Motor neuron (in vitro differentiated cells): ENCODE results near the gene MR1. TPM values are rescaled to one million over a fixed set of nuclear protein-coding genes. Genes with fewer than 3 reads are reported as not detected.

Experiments used
- ATAC-seq, 8 experiments: fragments of 200-7000 bp; cut with Tn5 transposase; replicated peaks in 6 of 8; 2 replicates each; pipeline ENCODE4 v1.8.0; 2021; ENCODE audit warnings: mild to moderate bottlenecking in 8 of 8, moderate library complexity in 8 of 8
- H3K27ac ChIP-seq, 2 donors: fragments of 250-450 bp; sonication (Bioruptor Pico); 2 replicates each; pipeline ENCODE4 v1.9.0; 2021; ENCODE audit warnings: antibody characterized with exemption in 2 of 2, mild to moderate bottlenecking in 2 of 2, moderate library complexity in 1 of 2
- H3K4me1 ChIP-seq, 2 donors: fragments of 250-450 bp; sonication (Bioruptor Pico); replicated peaks in 1 of 2; 2 replicates each; pipeline ENCODE4 v1.6.1; 2021; ENCODE audit warnings: antibody characterized with exemption in 2 of 2, mild to moderate bottlenecking in 2 of 2, moderate library complexity in 1 of 2
- H3K4me3 ChIP-seq, 5 donors: fragments of 250-450 bp; sonication (Bioruptor Pico); 2 replicates each; pipeline ENCODE4 v1.9.0; 2021; ENCODE audit warnings: antibody characterized with exemption in 5 of 5, mild to moderate bottlenecking in 5 of 5, moderate library complexity in 4 of 5
- WGBS, 10 experiments: fragments of 450-650 bp; shearing (Covaris generic); methylation state at CpG; one replicate each; pipeline ENCODE4 v1.0.0; 2022; 5-methylcytosine and 5-hydroxymethylcytosine counted together
- in situ Hi-C, 9 experiments: fragments of 400-800 bp; cut with MboI; loops; one replicate each; pipeline ENCODE4 v1.15.0; 2021; ENCODE audit warnings: low sequenced_read_pairs in 9 of 9, low pct_unique_long_range_greater_than_20kb in 2 of 9; ENCODE audit not compliant: unreplicated experiment in 9 of 9
- total RNA-seq, 8 experiments: library from RNA; unstranded; fragments of 300-600 nt; gene quantifications; 2 replicates each; pipeline versions ENCODE4 v1.2.3 to v1.2.4, GENCODE V29; 2022

The MR1 gene
- total RNA-seq, 8 experiments from 2014 or later, result 0.05 to 41.8 (median 2.3) TPM

DNA sequence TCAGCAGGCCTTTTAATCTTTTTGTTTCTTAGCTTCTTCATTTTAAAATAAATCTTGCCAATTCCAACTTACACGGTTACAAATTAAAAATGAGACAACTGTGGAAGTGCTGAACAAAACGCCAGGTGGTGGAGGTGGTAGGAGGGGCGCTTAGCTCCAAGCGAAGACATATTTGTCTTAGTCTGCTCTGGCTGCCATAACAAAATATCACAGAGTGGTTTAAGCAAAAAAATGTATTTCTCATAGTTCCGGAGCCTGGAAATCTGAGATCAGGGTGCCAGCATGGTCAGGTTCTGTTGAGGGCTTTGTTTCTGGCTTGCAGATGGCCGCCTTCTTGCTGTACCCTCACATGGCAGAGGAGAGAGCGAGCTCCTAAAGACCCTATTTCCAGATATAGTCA is 69.6 kb downstream of the MR1 start:
- Histone ChIP-seq H3K27ac (no peak overlapping the region), H3K4me3 (no peak overlapping the region), H3K4me1 (peaks cover 46% of the 10 kb centered on the region in 2 donors)
- no peak for ATAC-seq
- in situ Hi-C loops, result no loop called here
- 87 to 98% (median 93%) methylated on average over 2 to 7 of the region's 7 CpGs; no CpG with 5 or more reads in 1 of the 10 experiments for WGBS, 10 experiments

DNA sequence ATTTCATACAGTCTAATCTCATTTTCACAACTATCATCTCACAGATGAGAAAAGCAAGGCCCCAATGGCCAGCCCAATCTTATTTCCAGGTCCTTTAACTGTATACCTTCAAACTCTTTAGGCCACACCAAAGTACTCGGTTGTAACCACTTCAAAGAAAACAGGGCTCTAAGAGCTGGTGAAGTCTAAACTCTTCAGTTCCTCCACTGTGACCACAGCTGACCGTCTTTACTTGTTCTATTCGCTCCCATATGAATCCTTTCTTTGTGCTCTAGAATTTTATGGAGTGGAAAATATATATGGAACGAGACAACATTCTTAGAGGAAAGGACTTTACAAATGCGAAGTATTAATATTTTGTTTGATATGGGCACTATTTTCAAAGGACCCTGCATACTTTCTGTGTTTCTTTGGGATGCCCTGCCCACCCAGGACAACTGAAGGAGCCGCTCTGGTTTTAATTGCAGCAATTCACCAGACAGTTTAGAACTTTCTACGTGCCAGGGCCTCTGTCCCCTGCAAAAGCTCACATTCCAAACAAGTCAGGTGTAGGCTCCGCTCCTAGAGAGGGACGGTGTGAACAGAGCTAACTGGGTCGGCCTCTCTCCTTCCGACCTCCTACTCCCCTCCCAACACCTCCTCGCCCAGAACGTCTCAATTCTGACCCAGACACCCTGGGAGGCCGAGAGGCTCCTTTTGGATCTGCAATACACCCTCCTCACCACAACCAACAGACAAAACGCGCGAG is 70.4 kb downstream of the MR1 start:
- H3K4me3 ChIP-seq, result peak overlapping the region; percentile 58 to 68 (median 60)
- ATAC-seq, result peak in 3 of 8 experiments; percentile 4 to 32 (median 24)
- in situ Hi-C loops, result no loop called here
- 8 to 80% (median 29%) methylated on average over 2 to 17 of the region's 17 CpGs for WGBS, 10 experiments
- H3K4me1 ChIP-seq, result peaks cover 39 to 44% of the 10 kb centered on the region in 2 donors
- peak overlapping the region; percentile 92 for H3K27ac ChIP-seq

- H3K4me1 ChIP-seq, result peaks cover 39 to 44% of the 10 kb centered on the region in 2 donors
- in situ Hi-C loops, result no loop called here
- 0 to 2% (median 0%) methylated on average over 1 to 22 of the region's 28 CpGs; no CpG with 5 or more reads in 4 of the 10 experiments for WGBS, 10 experiments
- peak overlapping the region; percentile 58 to 68 (median 60) for H3K4me3 ChIP-seq
- H3K27ac ChIP-seq, result peak overlapping the region; percentile 92
- peak in 6 of 8 experiments; percentile 42 to 61 (median 54) for ATAC-seq
Observed at GRCh38 chr1:181104790-181105133, 71.0 kb downstream of the MR1 start.

- Histone ChIP-seq H3K4me1 (peaks cover 41 to 46% of the 10 kb centered on the region in 2 donors), H3K27ac (peak overlapping the region; percentile 92), H3K4me3 (peak overlapping the region; percentile 58 to 68 (median 60))
- ATAC-seq, result peak; percentile 78 to 90 (median 88)
- WGBS, 10 experiments, result 0 to 28% (median 12%) methylated on average over 1 to 18 of the region's 104 CpGs; no CpG with 5 or more reads in 1 of the 10 experiments
- in situ Hi-C loops, result no loop called here
Observed at GRCh38 chr1:181105134-181106021, 71.6 kb downstream of the MR1 start.

GRCh38 chr1:181106022-181106312 is 72.2 kb downstream of the MR1 start:
- WGBS, 10 experiments, result 0 to 80% (median 64%) methylated on average over 1 to 3 of the region's 3 CpGs; no CpG with 5 or more reads in 1 of the 10 experiments
- H3K4me3 ChIP-seq, result peak overlapping the region in 3 of 5 donors; percentile 58 to 68 (median 60)
- in situ Hi-C loops, result no loop called here
- no peak for ATAC-seq
- H3K4me1 ChIP-seq, result peaks cover 43 to 47% of the 10 kb centered on the region in 2 donors
- peak overlapping the region; percentile 76 for H3K27ac ChIP-seq

GRCh38 chr1:181106479-181106878 is 72.7 kb downstream of the MR1 start:
- no peak for ATAC-seq
- 38 to 100% (median 83%) methylated on average over 1 to 5 of the region's 6 CpGs; no CpG with 5 or more reads in 3 of the 10 experiments for WGBS, 10 experiments
- in situ Hi-C loops, result no loop called here
- no peak overlapping the region for H3K4me3 ChIP-seq
- peaks cover 43 to 47% of the 10 kb centered on the region in 2 donors for H3K4me1 ChIP-seq
- no peak overlapping the region for H3K27ac ChIP-seq

- Histone ChIP-seq H3K27ac (no peak overlapping the region), H3K4me1 (peaks cover 37 to 45% of the 10 kb centered on the region in 2 donors), H3K4me3 (no peak overlapping the region)
- in situ Hi-C loops, result no loop called here
- ATAC-seq, result no peak
- 20 to 88% (median 76%) methylated on average over 1 to 2 of the region's 2 CpGs; no CpG with 5 or more reads in 5 of the 10 experiments for WGBS, 10 experiments
Observed at GRCh38 chr1:181107711-181108110, 73.9 kb downstream of the MR1 start.

DNA sequence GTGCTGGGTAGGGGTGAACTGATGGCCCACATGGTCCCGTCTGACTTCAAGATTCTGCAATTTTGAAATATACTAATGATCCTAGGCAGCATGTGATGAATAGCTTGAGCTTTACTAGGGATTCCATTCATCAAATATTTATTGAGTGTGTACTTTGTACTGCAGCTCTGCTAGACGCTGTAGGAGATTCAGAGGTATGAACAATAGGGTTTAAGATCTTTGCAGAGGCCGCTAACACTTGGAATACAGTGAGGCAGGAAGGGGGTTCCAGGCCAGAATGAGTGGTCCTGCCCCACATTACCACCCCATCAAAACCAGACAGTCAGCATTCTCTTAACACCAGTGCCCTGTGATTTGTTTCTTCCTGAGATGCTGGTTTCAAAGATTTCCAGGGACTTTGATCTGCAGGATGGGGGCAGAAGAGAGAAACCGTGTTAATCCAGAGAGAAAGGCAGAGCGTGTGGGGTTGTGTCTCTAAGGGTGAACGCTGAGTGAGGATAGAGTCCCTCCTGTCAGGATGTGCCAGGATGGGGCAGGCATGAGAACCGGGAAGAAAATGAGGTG is 74.6 kb downstream of the MR1 start:
- in situ Hi-C loops, result no loop called here
- no peak for ATAC-seq
- H3K4me3 ChIP-seq, result no peak overlapping the region
- H3K4me1 ChIP-seq, result peaks cover 37 to 46% of the 10 kb centered on the region in 2 donors
- WGBS, 10 experiments, result 20 to 100% (median 80%) methylated on average over 1 to 7 of the region's 7 CpGs; no CpG with 5 or more reads in 2 of the 10 experiments
- no peak overlapping the region for H3K27ac ChIP-seq

GRCh38 chr1:181110013-181110412 is 76.2 kb downstream of the MR1 start:
- Histone ChIP-seq H3K4me1 (peaks cover 32 to 38% of the 10 kb centered on the region in 2 donors), H3K4me3 (no peak overlapping the region), H3K27ac (no peak overlapping the region)
- 16 to 100% (median 38%) methylated on average over 1 to 2 of the region's 2 CpGs; no CpG with 5 or more reads in 5 of the 10 experiments for WGBS, 10 experiments
- in situ Hi-C loops, result no loop called here
- ATAC-seq, result no peak

Other genes starting within 250 kb of the MR1 start
- 1 to 10 TPM in 4 of 8 experiments, under 1 TPM in 4; 0.36 to 2.6 (median 1.2) TPM for gene KIAA1614, start 121.1 kb upstream of the MR1 start, total RNA-seq
- gene STX6, start 11.1 kb upstream of the MR1 start, total RNA-seq, result 10 to 100 TPM; 15.6 to 34.6 (median 26.1) TPM
- 10 to 100 TPM in 7 of 8 experiments, 1 to 10 TPM in 1; 9.6 to 20.1 (median 11.8) TPM for gene IER5, start 54.7 kb downstream of the MR1 start, total RNA-seq